GM19193 (cell line): ENCODE measurements around the gene SLC47A2.

ENCODE experiments used
- POLR2A ChIP-seq: IDR thresholded peaks from 4 replicates; pipeline ENCODE4 v1.6.1; 2011; ENCODE audit not compliant: insufficient read depth, insufficient read length; ENCODE audit errors: extremely low read depth

SLC47A2 gene, protein sequence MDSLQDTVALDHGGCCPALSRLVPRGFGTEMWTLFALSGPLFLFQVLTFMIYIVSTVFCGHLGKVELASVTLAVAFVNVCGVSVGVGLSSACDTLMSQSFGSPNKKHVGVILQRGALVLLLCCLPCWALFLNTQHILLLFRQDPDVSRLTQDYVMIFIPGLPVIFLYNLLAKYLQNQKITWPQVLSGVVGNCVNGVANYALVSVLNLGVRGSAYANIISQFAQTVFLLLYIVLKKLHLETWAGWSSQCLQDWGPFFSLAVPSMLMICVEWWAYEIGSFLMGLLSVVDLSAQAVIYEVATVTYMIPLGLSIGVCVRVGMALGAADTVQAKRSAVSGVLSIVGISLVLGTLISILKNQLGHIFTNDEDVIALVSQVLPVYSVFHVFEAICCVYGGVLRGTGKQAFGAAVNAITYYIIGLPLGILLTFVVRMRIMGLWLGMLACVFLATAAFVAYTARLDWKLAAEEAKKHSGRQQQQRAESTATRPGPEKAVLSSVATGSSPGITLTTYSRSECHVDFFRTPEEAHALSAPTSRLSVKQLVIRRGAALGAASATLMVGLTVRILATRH

DNA sequence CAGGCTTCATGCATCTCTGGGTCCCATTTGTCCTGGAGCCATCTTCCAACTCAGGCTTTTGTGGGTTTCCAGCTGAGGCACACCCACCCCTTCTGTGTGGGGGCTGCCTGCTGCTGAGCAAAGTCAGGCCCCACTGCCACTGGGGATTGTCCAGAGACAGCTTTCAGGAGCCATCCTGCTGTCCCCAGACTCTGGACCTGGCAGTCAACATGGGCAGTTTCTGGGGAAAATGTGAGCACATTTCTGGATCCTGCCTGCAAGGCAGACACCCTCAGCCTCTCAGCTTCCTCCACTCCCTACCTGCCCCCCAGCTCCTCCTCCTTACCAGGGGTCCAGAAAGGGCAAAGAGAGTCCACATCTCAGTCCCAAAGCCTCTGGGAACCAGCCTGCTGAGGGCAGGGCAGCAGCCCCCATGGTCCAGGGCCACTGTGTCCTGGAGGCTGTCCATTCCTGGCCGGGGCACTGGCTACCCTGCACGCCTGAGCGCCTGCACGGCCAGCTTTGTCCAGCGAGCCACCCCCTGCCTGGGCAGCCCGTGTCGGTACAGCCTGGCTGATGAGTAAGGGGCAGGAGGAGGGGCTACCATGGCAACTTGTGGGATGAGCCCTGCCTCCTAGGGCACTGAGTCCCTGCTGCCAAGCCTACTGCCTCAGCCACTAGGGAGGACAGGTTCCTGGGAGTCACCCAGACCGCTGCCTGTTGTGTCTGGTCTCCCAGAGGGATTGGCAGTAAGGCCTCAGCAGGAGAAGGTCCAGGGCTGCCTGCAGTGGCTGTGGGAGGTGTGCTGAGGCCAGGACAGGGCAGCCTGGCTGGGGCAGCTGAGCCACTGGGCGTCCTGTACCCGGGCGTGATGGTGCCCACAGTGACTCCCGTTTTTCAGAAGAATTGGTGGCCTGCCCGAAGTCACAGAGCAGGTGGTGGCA is at the start of gene SLC47A2:
SLC47A2 (minus strand) TSS at position 477 of the 923 bp plus-strand sequence; CDS start at position 448, 29 bp downstream.
- no peak for TF ChIP-seq POLR2A

DNA sequence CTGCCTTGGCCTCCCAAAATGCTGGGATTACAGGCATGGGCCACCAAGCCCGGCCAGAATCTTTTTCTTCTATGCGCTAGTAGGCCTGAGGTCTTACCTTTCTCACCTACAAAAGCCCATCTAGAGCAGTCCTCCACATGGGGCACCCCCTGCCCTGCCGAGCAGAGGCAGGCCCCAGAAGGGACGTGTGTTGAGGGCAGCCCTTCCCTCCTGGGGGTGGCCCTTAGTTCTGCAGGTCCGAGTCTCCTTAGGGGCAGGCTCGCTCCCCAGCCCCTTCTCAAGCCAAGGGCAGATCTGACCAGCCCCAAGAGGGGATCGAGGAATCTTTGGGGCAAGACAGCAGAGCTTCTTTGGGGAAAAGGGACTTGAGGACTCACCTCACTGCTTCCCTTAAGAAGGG is 49.6 kb upstream of the SLC47A2 start:
- TF ChIP-seq POLR2A, result no peak

DNA sequence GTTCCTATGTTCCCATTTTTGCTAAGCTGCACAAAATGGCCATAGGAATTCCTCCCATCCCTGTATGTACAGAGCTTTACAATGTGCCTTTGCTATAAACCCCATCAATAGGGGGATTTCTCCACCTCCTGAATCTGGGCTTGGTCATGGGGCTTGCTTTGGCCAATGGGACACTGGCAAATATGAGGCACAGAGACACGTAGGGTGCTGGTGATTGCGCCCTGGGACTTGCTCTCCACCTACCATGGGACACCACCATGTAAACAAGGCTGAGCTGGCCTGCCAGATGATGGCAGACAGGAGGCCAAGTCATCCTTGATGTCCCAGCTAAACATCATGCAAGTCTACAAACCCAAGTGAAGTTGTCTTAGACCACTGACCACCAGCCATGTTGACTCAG is 47.0 kb upstream of the SLC47A2 start:
- TF ChIP-seq POLR2A, result no peak

DNA sequence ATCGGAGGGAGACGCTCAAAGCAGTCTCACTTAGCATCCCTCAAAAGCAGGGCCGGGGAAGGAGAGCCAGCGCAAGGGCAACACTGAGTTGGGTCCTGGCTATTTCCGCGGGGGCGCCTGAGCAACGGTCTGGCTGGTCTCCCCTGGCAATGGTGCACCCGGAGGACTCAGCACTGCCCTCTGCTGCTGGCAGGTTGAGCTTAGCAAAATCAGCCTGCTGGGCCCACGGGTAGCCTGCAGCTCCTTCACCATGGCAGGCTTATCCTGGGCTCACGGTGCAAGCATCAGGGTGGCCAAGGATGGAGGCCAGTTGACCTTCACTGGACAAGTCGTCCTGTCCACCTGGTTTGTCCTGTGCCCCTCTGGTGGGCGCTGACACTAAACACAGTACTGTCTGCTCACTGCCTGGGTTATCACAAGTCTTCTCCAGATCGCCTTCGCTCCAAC is 46.2 kb upstream of the SLC47A2 start:
- TF ChIP-seq POLR2A, result no peak

DNA sequence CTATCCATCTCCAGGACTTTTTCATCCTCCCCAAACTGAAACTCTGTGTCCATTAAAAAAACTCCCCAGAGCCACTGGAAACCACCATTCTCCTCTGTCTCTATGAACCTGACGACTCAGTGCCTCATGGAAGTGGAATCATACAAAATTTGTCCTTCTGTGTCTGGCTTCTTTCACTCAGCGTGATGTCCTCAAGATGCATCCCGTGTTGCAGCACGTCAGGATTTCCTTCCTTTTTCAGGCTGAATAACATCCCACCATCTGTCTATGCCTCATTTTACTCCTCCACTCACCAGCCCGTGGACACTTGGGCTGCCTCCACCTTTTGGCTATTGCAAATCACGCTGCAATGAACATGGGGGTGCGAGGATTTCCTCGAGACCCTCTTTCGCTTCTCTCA is 44.4 kb upstream of the SLC47A2 start:
- TF ChIP-seq POLR2A, result no peak

DNA sequence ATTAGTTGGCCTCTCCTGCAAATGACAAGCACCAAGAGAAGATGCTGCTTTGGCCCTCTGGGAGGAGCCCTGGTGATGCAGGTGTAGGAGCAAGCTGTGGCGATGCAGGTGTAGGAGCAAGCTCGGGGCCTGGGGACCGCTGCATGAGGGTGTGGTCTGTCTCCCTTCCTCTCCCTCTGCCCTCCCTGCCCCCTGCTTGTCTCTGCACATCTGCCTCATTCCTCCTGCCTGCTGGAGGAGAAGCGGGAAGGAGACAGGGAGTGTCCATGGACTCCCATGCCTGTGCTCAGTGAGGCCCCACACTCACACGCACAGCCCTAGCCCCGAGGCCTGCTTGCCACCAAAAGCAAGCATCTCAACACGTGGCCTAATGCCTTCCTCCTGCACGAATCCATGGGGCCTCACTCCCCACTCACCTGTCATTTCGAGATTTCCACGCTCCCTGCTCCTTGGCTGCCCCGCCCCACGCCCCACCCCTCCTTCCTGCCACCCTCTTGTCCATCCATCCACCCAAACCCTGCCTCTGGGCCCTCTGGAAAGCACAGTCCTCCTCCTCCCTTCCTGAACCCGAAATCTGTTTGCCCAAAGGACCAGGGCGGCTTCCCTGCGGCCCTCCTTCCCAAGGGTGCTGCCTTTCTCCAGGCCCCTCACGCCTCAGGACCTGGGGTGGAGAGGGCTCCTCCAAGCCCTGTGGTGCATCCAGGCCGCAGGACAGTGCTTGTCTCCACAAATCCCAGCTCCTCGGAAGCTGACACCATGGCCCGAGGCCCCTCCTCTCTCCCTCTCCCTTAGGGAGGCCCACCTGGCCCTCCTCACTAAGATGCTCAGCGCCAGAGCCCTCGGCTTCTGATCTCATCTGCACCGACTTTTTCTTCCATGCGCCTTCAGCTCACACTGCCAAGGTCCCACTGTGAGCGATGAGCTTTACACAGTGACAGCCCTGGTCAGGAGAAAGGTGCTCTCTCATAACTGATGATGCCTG is 43.5 kb upstream of the SLC47A2 start:
- no peak for TF ChIP-seq POLR2A

DNA sequence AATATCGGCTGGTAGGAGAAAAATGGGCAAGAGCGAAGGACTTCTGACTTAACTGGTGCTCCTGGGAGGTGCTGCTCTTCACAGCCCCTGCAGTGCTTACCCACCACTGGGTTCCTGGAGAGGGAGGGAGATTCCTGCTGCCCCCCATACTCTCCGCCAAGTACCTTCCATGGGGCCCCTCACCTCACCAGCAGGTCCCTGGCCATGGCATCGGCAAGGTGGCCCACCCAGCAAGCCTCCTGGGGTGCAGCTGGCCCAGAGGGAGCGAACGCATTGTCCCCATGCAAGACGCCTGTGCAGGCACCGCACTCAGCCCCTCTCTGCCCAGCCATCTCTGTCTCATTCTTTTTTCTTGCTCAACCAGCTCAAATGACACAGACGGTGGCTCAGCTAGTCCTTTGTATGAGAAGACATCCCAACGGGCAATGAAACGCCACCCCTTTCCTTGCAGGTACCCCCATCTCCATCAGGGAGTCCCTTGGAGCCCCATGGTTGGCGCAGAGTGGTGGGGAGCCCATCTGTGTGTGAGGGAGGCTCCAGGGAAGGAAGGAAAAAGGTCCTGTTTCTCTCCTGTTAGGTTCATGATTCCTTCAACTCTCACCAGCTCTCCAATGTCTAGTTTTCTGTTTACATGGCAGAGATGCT is 41.3 kb upstream of the SLC47A2 start:
- TF ChIP-seq POLR2A, result no peak

DNA sequence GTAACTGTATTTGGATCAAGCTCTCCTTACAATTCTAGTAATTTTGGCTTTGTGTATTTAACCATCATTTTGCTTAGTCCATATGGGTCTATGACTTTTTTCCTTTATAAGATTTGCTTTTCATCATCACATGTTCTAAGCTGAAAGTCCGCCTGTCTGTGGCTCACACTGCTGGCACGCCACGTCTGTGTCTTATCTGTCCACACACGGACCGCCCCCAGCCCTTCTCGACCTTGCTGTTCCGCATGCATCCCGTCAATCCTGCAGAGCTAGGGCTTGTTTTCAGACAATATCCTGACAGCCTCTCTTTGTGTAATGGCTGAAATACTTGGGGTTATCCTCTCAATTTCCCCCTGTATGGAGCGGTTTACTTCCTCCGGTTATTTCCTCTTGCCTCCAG is 40.2 kb upstream of the SLC47A2 start:
- no peak for TF ChIP-seq POLR2A

DNA sequence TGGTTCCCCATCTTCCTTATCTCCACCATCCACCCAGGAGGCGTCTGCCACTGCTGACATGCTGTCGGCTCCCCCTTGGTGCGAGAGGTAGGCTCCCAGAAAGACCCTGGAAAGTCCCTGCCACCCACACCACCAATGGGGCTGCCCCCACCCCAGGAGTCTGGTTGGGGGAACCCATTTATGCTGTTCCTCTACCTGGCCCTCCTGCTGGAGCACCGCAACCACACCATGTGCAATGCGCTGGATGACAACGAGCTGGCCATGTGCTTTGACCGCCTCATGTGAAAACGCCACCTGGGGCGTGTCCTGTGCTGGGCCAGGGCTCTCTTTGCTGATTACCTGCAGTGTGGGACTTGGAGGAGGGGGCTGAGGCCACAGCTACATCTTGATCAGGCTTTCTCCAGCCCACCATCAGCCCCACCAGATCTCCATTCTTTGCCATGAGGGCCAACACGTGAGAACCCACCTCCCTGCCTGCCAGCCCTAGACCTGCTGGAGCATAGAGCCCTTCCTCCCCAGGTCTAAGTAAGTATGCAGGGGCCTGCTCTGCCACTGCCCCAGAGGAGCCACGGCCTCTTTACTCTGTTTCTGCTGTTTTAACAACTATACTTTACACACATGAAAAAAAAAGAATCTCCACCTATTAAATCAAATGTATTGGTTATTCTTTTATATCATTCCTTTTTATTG is 39.6 kb upstream of the SLC47A2 start:
- TF ChIP-seq POLR2A, result no peak

DNA sequence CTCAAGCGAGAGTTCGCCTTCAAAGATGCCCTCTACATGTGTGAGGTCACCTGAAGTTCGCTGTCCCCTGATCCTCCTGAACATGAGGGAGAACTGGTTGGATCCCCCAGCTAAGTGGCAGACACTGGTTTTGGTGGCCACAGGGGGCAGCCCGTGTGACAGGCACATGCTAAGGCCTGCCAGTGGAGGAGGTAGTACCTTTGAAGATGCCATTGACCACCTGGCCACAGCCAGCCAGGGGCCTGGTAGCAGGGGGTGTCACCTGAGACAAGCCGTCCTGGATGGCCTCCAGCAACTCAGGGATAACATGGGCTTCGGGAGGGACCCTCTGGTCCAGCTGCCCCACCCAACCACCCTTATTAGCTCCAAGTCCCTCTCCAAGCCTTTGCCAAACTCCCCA is 39.0 kb upstream of the SLC47A2 start:
- TF ChIP-seq POLR2A, result no peak

DNA sequence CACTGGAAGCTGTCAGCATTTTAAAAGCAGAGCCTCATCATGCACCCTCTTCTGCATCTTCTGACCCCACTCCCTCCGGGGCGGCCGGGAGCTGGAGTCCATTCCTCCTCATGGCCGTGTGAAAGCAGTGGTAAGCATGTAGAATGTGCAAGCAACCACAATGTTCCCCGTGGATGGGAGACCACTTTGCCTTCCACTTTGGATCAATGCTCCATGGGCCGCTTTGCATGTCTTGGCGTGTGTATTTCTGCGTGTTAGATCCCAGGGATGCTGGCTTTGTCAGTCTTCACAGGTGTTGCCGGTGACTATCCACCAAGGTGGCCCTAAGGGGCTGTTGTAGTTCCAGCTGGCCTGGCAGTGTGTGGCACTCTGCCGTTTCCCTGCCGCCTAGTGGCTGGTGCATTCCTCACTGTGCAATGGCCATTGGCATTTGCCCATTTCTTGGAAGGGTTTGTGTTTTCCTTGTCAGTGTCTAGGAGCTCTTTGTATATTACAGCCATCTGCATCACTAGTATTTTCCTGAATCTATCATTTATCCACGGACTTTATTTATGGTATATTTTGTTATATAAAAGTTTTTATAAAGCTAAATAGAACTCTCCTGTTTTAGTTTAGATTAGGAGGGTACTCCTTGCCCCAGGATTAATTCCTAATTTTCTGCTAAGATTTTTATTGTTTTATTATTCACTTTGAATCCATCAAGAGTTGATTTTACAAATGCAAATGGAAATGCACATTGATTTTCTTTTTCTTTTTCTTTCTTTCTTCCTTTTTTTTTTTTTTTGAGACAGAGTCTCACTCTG is 37.5 kb upstream of the SLC47A2 start:
- TF ChIP-seq POLR2A, result no peak

DNA sequence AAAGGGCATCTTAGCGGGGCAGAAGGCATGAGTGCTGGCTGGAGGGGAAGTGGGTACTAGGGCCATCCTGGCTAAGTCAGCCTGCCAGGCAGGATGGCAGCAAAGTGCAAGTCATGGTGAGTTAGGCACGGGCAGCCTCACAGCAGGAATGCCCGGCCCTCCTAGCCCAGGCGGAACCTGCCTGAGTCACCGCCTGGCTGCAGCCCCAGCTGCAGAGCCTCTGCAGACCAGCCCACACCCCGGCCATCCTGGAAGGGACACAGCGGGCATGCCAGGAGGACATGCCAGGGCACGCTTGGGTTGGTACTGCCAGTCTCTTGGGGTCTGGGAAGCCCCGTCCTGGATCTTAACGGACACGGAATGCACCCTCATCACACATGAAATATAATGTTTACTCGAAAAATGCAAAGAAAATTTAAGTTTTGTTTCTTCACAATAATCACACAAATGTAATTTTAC is 36.7 kb upstream of the SLC47A2 start:
- no peak for TF ChIP-seq POLR2A
